ENCODE measurements around the gene HS1BP3. TPM values are rescaled to one million over a fixed set of nuclear protein-coding genes. Genes with fewer than 3 reads are reported as not detected.

The HS1BP3 gene
- total and polyA plus RNA-seq, 2 of the 13 experiments (the other 11 are each of a cell fraction or from before 2014, with no cell fraction given): 15.2 to 22.0 TPM

- TF ChIP-seq ATF2 (CRISPR knock-in tag; IDR thresholded peaks at IDR 0.05) (no peak), KAT2B (IDR thresholded peaks at IDR 0.05; ENCODE audit: borderline replicate concordance, low read depth, low read length) (no peak), ARNT (IDR thresholded peaks at IDR 0.05) (no peak), TRAFD1 (CRISPR knock-in tag; IDR thresholded peaks at IDR 0.05; ENCODE audit: borderline replicate concordance) (0 out of 2 replicates have a peak, but pooled peaks have one; percentile 39), FOXA1 (IDR thresholded peaks at IDR 0.05) (no peak), FOXA1 (CRISPR knock-in tag; IDR thresholded peaks at IDR 0.05) (peak; percentile 56), ZNF687 (CRISPR knock-in tag; IDR thresholded peaks at IDR 0.05) (peak; percentile 86), SOX6 (IDR thresholded peaks at IDR 0.05) (no peak), SOX6 (CRISPR knock-in tag; IDR thresholded peaks at IDR 0.05) (peak; percentile 76), HMGXB4 (CRISPR knock-in tag; IDR thresholded peaks at IDR 0.05; ENCODE audit: borderline replicate concordance in 1 of 2, low read depth in 1 of 2) (0 out of 4 replicates have a peak, but pooled peaks of 1 of the 2 experiments have one; percentile 41), ZNF296 (CRISPR knock-in tag; conservative IDR thresholded peaks at IDR 0.05) (peak; percentile 95), ZNF737 (CRISPR knock-in tag; IDR thresholded peaks at IDR 0.05; ENCODE audit: borderline replicate concordance) (peak; percentile 84; the same call in 1 of the 2 replicates), ZNF564 (CRISPR knock-in tag; IDR thresholded peaks at IDR 0.05) (no peak), NFATC3 (CRISPR knock-in tag; IDR thresholded peaks at IDR 0.05) (peak; percentile 94), ZNF337 (CRISPR knock-in tag; IDR thresholded peaks at IDR 0.05; ENCODE audit: borderline replicate concordance, low read depth) (no peak)
Measured at GRCh38 chr2:20615466-20616241, 35.2 kb downstream of the HS1BP3 start (continued).

Data from HepG2 (cell line).